ENCODE measurements around the gene KCNQ5. TPM values are rescaled to one million over a fixed set of nuclear protein-coding genes. Genes with fewer than 3 reads are reported as not detected.

The KCNQ5 gene
- total RNA-seq, 1 experiment from 2014 or later = 0.07 TPM

DNA sequence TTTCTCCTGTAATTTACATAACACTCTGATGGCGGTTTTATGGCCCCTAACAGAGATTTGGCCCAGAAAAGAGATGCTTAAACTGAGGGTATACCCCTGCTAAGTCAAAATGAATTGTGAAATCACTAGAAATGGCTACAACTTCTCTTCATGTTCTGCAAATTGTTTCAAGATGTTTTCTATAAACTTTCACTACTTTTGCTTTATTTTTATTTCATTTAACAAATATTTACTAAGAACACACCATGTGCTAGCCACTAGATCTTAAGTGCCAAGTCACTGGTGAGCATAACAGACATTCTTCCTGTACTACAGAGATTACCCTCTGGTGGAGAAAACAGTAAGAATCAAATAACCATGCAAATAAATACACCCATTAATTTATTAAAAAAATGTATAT, 87.6 kb downstream of the KCNQ5 start:
- Histone ChIP-seq H4K91ac (ENCODE audit: insufficient read length, low read depth, low read length) (no peak overlapping the region), H3K23ac (ENCODE audit: insufficient read length, low read depth, low read length) (no peak overlapping the region), H3K4me2 (ENCODE audit: insufficient read depth, insufficient read length, low read length) (no peak overlapping the region), H2AFZ (ENCODE audit: low read length) (no peak overlapping the region), H3K56ac (ENCODE audit: insufficient read length, low read depth, low read length) (no peak overlapping the region), H4K20me1 (ENCODE audit: control insufficient read depth, insufficient read depth, insufficient read length) (no peaks in the 10 kb centered on the region), H2AK5ac (ENCODE audit: insufficient read length, low read length) (no peak overlapping the region), H3K4ac (ENCODE audit: low read depth, low read length) (no peak overlapping the region), H3T11ph (ENCODE audit: low read length) (no peak overlapping the region), H3K23me2 (ENCODE audit: insufficient read length, low read depth, low read length, poor library complexity, severe bottlenecking) (no peaks in the 10 kb centered on the region), H4K8ac (replicated peaks; ENCODE audit: insufficient read length, low read depth, low read length) (no peak overlapping the region), H3K79me2 (ENCODE audit: insufficient read depth, low read length) (no peaks in the 10 kb centered on the region), H4K5ac (ENCODE audit: insufficient read length, low read depth, low read length) (no peak overlapping the region), H2BK120ac (ENCODE audit: low read depth, low read length, poor library complexity, severe bottlenecking) (no peak overlapping the region), H3K14ac (ENCODE audit: insufficient read depth, low read length) (no peak overlapping the region), H3K9me3 (ENCODE audit: control insufficient read depth, low read depth, low read length) (no peaks in the 10 kb centered on the region), H3K4me1 (ENCODE audit: insufficient read depth, low read length) (no peaks in the 10 kb centered on the region), H3K18ac (ENCODE audit: insufficient read length, low read depth, low read length) (no peak overlapping the region), H3K27ac (ENCODE audit: insufficient read length, low read depth, low read length) (no peak overlapping the region), H3K9ac (ENCODE audit: extremely low read depth, insufficient read length, low read length) (no peak overlapping the region), H2BK15ac (ENCODE audit: low read depth, low read length) (no peak overlapping the region), H2BK20ac (ENCODE audit: low read depth, low read length, poor library complexity, severe bottlenecking) (no peak overlapping the region), H2BK12ac (ENCODE audit: insufficient read length, low read depth, low read length) (no peak overlapping the region), H3K79me1 (ENCODE audit: insufficient read depth, low read depth, low read length, poor library complexity, severe bottlenecking) (no peaks in the 10 kb centered on the region), H3K27me3 (ENCODE audit: insufficient read depth, low read length) (no peaks in the 10 kb centered on the region), H2BK5ac (ENCODE audit: insufficient read length, low read length) (no peak overlapping the region)
- peaks cover 0 to 5% of the 10 kb centered on the region in 2 experiments; a peak in 3 of 4 replicates for H3K4me1 Mint-ChIP-seq
- H3K27ac Mint-ChIP-seq = no peak overlapping the region
- H3K9me3 Mint-ChIP-seq = peaks cover 0 to 2% of the 10 kb centered on the region in 2 experiments; a peak in 2 of 5 replicates
- TF ChIP-seq, protein P1, sequence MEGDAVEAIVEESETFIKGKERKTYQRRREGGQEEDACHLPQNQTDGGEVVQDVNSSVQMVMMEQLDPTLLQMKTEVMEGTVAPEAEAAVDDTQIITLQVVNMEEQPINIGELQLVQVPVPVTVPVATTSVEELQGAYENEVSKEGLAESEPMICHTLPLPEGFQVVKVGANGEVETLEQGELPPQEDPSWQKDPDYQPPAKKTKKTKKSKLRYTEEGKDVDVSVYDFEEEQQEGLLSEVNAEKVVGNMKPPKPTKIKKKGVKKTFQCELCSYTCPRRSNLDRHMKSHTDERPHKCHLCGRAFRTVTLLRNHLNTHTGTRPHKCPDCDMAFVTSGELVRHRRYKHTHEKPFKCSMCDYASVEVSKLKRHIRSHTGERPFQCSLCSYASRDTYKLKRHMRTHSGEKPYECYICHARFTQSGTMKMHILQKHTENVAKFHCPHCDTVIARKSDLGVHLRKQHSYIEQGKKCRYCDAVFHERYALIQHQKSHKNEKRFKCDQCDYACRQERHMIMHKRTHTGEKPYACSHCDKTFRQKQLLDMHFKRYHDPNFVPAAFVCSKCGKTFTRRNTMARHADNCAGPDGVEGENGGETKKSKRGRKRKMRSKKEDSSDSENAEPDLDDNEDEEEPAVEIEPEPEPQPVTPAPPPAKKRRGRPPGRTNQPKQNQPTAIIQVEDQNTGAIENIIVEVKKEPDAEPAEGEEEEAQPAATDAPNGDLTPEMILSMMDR (conservative IDR thresholded peaks at IDR 0.05) = no peak
- no peaks in the 10 kb centered on the region for H3K27me3 Mint-ChIP-seq (ENCODE audit: low read depth)
- no peak overlapping the region for H3K4me3 Mint-ChIP-seq
- no CpG with 5 or more reads among the region's 1 CpG for WGBS (ENCODE audit: extremely low coverage, insufficient read length, low lambda C conversion rate)
- no peaks in the 10 kb centered on the region for H3K36me3 Mint-ChIP-seq (ENCODE audit: insufficient read depth in 1 of 3, low read depth in 3 of 3)
- no peak for DNase-seq

All from H9 (cell line).